Lung microvascular endothelial cell (primary cell): ENCODE data around the gene CFAP20DC. TPM values are rescaled to one million over a fixed set of nuclear protein-coding genes. Genes with fewer than 3 reads are reported as not detected.
"Not testable (repeated sequence)": the region's sequence is repeated elsewhere in the genome, so short reads cannot be mapped to it uniquely, and the experiment has no call there.

Experiments
- DNase-seq, 2 donors: peaks; one replicate each; pipeline versions ENCODE4 v3.0.0 to v3.0.0-alpha.2; 2010; ENCODE audit warnings: low read depth in 2 of 2
- total RNA-seq: library from RNA; depleted of rRNA; stranded (reverse); fragments of >200 nt; gene quantifications from 2 replicates; pipeline ENCODE4 v1.2.1, GENCODE V29; 2014

Gene CFAP20DC
- total RNA-seq, 1 donor from 2014 or later = 0.40 TPM

GRCh38 chr3:59023612-59024011 lies 26.2 kb downstream of the CFAP20DC start:
- DNase-seq = no peak

GRCh38 chr3:59017617-59017984 lies 32.2 kb downstream of the CFAP20DC start:
- DNase-seq = no peak

GRCh38 chr3:59016930-59017616 lies 32.8 kb downstream of the CFAP20DC start:
- no peak for DNase-seq

- no peak for DNase-seq
Observed at GRCh38 chr3:59013611-59014010, 36.2 kb downstream of the CFAP20DC start.

DNA sequence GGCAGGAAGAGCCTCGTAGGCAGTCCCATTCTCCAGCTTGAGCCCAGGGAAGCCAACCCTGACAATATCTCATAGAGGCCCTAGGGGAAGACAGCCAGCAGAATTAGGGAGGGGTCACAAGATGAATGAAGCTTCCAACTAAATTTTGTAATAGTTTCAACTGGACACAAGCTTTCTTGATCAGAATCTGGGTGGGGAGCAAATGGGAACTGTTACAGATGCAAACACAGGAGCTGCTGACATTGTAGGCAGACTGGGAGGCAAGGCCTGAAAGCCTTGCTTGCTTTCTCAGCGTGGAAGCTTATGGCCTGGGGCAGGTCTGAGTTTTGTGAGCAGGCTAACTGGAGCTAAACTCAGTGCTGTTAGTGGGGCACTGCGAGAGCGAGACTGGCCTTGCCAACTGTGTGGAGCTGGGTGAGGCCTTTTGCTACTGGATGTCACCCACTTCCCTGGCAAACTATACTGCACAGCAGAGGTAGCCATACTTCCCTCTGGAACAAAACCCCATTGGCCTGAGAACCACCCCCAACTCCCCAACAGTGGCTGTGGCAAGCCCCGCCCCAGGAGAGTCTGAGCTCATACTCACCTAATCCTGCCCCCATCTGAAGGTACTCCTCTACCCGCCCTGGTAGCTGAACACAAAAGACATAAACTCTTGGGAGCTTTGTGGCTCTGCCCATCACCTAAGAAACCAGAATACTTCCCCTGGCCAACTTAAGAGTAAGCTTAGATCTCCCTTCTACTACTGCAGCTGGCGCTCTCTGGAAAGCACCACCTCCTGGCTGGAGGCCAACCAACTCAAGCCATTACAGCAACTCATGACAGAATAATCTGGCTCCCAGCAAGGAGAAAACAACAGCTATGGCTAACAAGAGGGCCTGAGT lies 42.9 kb downstream of the CFAP20DC start:
- DNase-seq = peak in 1 of 2 donors; percentile 50

GRCh38 chr3:59001675-59002074 lies 48.1 kb downstream of the CFAP20DC start:
- peak; percentile 30 to 67 for DNase-seq

DNA sequence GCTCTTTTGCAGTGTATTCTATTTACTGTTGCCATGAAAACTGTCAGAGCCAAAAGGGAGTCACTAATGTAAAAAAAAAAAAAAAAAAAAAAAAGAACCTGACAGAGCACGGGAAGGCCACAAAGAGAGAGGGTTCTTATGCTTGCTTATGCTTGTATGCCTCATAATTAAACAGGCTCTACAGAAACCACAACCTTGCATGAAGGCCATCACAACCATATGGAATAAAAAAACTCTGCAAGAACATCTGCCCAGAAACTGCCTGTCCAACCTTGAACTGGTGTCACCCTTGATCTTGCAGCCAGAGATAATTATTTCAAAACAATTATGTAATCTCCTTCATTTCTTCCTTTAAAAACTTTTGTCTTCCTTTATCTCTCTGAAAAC lies 50.1 kb downstream of the CFAP20DC start:
- DNase-seq = no peak

DNA sequence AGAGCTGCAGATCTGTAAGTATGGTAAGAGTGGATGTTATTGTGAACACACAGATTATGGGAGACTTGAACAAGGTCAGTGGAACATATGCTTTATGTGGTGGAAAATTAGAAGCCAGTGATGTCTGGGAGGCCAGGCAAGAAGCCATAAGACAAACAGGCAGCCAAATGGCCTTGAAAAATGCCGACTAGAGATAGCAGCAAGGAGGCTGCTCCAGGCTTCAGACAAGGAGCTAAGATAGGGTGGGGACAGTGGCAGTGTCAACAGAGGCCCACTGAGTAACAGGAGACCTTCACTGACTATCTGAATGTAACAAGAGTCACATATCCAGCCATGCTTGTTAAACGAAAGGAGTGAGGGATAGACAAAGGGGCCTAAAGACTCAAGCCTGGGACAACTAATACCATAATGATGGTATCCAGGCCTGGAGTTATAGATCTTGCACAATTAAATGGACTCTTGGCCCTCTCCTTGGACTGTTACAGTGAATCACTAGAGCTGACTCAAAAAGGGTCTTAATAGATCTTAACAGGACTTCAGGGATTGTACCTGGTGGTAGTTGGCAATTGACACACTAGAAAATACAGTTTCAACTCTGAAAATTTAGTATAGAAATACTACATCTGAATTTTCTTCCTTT lies 50.6 kb downstream of the CFAP20DC start:
- DNase-seq = no peak

GRCh38 chr3:58998476-58999117 lies 51.2 kb downstream of the CFAP20DC start:
- peak; percentile 56 to 94 for DNase-seq

GRCh38 chr3:58996730-58997129 lies 53.1 kb downstream of the CFAP20DC start:
- DNase-seq = no peak

DNA sequence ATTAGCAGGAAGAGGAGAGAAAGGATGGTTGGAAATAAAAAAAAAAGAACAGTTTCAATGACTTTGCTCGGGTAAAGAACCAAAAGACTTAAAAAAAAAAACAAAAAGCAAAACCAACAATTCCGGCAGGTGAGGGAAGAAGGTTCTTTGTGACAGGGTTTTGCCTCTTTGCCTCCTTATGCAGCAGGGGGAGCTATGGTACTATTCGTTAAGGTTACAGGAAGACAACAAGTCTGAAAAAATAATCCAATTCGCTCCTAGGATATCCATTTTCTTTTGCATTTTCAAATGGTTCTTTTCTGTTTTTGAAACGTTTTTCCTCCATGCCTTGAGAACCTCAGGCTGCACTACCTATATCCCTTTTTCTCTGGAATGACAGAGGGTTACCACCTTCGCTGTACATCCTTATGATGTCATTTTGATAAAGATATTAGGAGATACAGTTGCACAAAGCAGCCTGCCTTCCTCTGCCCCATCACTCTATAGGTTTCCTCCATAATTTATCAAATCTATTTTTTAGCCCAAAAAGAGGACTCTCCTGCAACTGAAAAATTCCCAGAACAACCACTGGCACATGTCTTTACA lies 55.0 kb downstream of the CFAP20DC start:
- DNase-seq = peak; percentile 75 to 78

DNA sequence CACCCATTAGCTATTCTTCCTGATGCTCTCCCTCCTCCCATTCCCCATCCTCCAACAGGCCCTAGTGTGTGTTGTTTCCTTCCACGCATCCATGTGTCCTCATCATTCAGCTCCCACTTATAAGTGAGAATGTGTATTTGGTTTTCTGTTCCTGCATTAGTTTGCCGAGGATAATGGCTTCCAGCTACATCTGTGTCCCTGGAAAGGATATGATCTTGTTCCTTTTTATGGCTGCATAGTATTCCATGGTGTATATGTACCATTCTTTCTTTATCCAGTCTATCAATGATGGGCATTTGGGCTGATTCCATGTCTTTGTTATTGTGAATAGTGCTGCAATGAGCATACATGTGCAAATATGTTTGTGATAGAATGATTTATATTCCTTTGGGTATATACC lies 56.3 kb downstream of the CFAP20DC start:
- DNase-seq = no peak

DNA sequence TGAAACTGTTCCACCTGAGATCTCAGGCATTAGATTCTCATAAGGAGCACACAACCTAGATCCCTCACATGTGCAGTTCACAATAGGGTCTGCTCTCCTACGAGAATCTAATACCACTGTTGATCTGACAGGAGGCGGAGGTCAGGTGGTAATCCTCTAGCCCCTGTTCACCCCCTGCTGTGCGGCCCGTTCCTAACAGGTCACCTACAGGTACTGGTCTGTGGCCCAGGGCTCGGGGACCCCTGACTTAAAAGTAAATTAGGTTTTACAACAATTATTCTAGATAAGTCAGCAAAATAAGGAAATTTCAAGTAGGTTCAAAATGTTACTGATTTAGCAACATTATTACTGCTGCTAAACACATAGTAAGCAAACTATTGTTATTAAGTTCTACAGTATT lies 58.2 kb downstream of the CFAP20DC start:
- no peak for DNase-seq

DNA sequence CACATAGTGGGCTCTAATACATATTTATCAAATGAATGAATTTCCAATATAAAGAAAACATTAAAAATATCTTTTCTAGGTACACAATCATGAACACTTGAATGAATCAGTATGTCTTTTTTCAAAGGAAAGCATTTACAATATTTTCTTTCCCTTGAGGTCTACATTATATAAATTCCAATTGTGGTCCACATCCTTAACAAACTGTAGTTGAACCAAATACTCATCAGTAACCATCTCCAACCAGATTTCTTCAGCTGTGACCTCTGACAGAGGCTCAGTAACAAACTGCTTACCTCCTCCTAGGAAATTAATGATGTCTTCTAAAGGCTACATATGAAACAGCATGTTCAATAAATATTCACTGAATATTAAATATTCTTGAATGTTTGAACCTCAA lies 58.8 kb downstream of the CFAP20DC start:
- no peak for DNase-seq

- no peak for DNase-seq
Observed at GRCh38 chr3:58989955-58990354, 59.9 kb downstream of the CFAP20DC start.

GRCh38 chr3:58989163-58989562 lies 60.7 kb downstream of the CFAP20DC start:
- DNase-seq = peak in 1 of 2 donors; percentile 66

DNA sequence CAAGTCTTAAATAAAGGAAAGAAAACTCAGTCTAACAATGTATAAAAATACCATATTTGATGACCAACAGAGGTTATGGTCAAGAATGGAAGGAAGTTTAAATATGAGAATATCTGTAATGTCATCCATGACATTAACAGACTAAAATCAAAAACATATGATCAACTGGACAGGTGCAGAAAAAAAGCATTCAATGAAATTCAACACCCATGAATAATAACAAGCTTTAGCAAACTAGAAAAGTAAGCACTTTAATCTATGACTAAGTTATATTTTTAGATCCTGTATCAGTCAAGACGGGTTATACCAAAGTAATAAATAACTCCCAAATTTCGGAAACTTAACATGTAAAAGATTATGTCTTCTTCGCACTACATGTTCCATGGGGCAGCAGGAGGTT lies 61.8 kb downstream of the CFAP20DC start:
- no peak for DNase-seq

- DNase-seq = no peak
Observed at GRCh38 chr3:58986654-58987053, 63.2 kb downstream of the CFAP20DC start.

DNA sequence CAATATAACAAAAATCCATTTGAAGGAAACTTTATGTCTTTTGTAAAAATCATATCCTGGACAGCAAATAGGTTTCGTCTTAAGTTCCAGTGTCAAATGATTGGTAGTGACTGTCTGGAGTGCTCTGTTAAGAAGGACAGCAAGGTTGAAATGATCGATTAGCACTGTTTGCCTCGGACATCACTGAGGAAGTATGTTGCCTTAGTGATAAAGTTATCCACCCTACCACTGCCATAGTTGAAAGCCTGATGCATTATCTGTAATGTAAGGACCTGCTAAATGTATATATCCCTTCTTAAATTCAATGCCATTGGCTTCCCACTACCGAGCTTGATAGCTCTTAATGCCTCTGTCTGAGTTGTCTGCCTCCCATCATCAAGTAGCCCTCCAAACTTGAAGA lies 70.0 kb downstream of the CFAP20DC start:
- no peak for DNase-seq

DNA sequence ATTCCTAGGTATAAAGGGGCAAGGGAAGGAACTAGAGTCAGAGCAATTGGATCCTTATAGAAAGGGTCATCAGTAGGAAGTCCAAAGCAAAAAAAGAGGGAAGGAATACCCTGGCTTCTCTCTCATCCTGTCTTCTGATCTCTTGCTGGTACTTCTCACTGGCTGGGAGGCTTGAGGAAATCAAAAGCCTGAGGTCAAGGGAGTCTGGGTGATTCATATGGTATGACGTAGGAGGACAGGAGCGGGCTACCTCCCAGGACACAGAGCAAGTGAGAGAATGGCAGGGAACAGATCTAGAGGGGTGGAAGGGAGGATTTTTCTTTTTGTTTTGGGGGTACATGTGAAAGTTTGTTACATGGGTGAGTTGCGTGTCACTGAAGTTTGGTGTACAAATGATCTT lies 76.0 kb downstream of the CFAP20DC start:
- peak in 1 of 2 donors; percentile 58 for DNase-seq

DNA sequence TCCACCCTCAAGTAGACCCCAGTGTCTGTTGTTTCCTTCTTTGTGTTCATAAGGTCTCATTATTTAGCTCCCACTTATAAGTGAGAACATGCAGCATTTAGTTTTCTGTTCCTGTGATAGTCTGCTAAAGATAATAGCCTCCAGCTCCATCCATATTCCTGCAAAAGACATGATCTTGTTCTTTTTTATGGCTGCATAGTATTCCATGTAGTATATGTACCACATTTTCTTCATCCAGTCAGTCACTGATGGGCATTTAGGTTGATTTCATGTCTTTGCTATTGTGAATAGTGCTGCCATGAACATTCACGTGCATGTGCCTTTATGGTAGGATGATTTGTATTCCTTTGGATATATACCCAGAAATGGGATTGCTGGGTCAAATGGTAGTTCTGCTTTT lies 82.0 kb downstream of the CFAP20DC start:
- not testable (repeated sequence) for DNase-seq

DNA sequence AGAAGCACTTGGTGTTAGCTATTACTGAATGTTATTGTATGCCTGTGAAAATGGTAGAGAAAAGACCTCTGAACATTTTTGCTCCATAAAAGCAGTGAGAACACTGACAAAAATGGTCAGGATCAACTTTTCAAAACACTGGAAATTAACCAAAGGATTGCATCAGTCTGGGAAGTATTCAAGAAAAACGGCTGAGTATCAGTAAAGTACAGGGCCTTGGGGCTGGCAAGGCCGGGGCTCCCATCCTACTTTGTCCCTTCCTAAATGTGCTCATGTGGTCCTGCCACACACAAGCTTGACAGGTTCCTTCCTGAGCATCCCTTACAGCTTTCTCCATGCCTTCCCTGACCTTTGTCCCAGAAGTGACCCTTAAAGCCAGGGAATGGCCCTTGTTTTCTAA lies 84.0 kb downstream of the CFAP20DC start:
- DNase-seq = no peak
